Stimulated activated CD4-positive, alpha-beta T cell treated with anti-CD3 and anti-CD28 coated beads, Interleukin-1b, Interleukin-23, amount 100 ng/mL, for 48 hours (primary cell): ENCODE data around the gene UQCRHL.
"Not testable (repeated sequence)": the region's sequence is repeated elsewhere in the genome, so short reads cannot be mapped to it uniquely, and the experiment has no call there.

Source experiments
- DNase-seq: peaks from one replicate; pipeline ENCODE4 v3.0.0-alpha.2; 2020

Gene UQCRHL

GRCh38 chr1:15807549-15807948 is at the start of gene UQCRHL:
Gene UQCRHL (minus strand): TSS chr1:15807649. CDS start chr1:15807649, 0 bp downstream.
- not testable (repeated sequence) for DNase-seq

GRCh38 chr1:15856888-15857287 is 49.4 kb upstream of the UQCRHL start:
- DNase-seq: no peak

- no peak for DNase-seq
Observed at GRCh38 chr1:15852828-15853302, 45.4 kb upstream of the UQCRHL start.

GRCh38 chr1:15852036-15852827 is 44.8 kb upstream of the UQCRHL start:
- DNase-seq: no peak

- no peak for DNase-seq
Observed at GRCh38 chr1:15851210-15852035, 44.0 kb upstream of the UQCRHL start.

- DNase-seq: no peak
Observed at GRCh38 chr1:15850471-15851001, 43.1 kb upstream of the UQCRHL start.

GRCh38 chr1:15849775-15850324 is 42.4 kb upstream of the UQCRHL start:
- DNase-seq: peak; percentile 37

- peak; percentile 79 for DNase-seq
Observed at GRCh38 chr1:15848929-15849774, 41.7 kb upstream of the UQCRHL start.

- DNase-seq: peak; percentile 45
Observed at GRCh38 chr1:15848143-15848928, 40.9 kb upstream of the UQCRHL start.

- no peak for DNase-seq
Observed at GRCh38 chr1:15847893-15848142, 40.4 kb upstream of the UQCRHL start.

- peak; percentile 98 for DNase-seq
Observed at GRCh38 chr1:15847100-15847892, 39.8 kb upstream of the UQCRHL start, which contains the start of gene SPEN. Gene SPEN (plus strand): TSS chr1:15847707. CDS start chr1:15848068, 361 bp downstream.

GRCh38 chr1:15846056-15846455 is 38.6 kb upstream of the UQCRHL start:
- not testable (repeated sequence) for DNase-seq

GRCh38 chr1:15843826-15844572 is 36.5 kb upstream of the UQCRHL start:
- DNase-seq: no peak

GRCh38 chr1:15838721-15839120 is 31.3 kb upstream of the UQCRHL start:
- no peak for DNase-seq

- no peak for DNase-seq
Observed at GRCh38 chr1:15837931-15838330, 30.5 kb upstream of the UQCRHL start.

GRCh38 chr1:15836772-15837669 is 29.6 kb upstream of the UQCRHL start:
- peak; percentile 47 for DNase-seq

GRCh38 chr1:15836511-15836771 is 29.0 kb upstream of the UQCRHL start:
- DNase-seq: not testable (repeated sequence)

GRCh38 chr1:15835741-15836510 is 28.5 kb upstream of the UQCRHL start:
- peak; percentile 99 for DNase-seq
